Stimulated activated CD4-positive, alpha-beta T cell treated with anti-CD3 and anti-CD28 coated beads, Interleukin-12 subunit alpha, Interleukin-12 subunit beta, amount 100 ng/mL, for 24 hours (primary cell): ENCODE measurements around the gene SIRT3.
"Not testable (repeated sequence)": the region's sequence is repeated elsewhere in the genome, so short reads cannot be mapped to it uniquely, and the experiment has no call there.

Experiments
- DNase-seq, 2 experiments: peaks; one replicate each; pipeline ENCODE4 v3.0.0-alpha.2; 2020; ENCODE audit warnings: low read depth in 2 of 2

The SIRT3 gene

DNA sequence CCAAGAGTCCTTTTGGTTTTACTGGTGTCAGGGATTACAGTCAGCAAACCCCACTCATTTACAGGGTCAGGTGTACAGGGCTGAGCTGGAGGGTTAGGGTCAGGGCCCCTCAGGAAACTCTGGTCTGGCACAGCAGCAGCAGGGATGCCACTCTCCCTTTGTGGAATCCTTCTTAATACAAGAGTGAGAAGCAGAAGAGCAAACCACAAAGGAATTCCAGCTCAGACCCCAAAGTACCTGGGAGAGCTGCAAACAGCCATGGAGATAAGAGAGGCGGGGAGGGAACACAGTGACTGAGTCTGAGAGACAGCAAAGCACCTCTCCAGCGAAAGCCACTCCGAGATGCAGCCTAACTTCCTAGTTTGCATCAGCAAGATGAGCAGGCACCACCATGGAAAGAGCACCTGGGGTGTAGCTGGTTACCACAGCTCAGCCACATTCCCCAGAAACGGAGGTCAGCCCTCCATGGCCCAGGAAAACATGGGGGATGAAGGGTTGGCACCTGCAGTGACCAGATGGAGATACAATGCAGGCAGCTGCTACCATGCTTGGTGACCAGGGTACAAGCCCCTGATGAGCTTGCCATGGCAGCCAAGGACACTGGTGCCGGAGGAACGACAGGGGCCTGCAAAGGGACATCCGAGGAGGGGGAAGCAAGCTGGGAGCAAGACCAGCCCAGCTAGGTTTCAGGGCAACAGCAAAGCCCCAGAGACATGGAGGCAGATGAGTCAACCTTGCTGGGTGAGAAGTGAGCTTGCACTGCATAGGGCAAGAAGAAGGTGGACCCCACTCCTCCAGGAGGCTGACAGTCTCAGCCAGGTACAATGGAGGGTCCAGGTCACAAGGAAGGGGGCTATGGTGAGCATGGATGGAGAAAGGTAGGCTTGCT is 32.8 kb downstream of the SIRT3 start:
- DNase-seq: no peak

GRCh38 chr11:202490-202889 is 33.7 kb downstream of the SIRT3 start:
- DNase-seq: no peak

GRCh38 chr11:201966-202365 is 34.2 kb downstream of the SIRT3 start:
- DNase-seq: no peak

DNA sequence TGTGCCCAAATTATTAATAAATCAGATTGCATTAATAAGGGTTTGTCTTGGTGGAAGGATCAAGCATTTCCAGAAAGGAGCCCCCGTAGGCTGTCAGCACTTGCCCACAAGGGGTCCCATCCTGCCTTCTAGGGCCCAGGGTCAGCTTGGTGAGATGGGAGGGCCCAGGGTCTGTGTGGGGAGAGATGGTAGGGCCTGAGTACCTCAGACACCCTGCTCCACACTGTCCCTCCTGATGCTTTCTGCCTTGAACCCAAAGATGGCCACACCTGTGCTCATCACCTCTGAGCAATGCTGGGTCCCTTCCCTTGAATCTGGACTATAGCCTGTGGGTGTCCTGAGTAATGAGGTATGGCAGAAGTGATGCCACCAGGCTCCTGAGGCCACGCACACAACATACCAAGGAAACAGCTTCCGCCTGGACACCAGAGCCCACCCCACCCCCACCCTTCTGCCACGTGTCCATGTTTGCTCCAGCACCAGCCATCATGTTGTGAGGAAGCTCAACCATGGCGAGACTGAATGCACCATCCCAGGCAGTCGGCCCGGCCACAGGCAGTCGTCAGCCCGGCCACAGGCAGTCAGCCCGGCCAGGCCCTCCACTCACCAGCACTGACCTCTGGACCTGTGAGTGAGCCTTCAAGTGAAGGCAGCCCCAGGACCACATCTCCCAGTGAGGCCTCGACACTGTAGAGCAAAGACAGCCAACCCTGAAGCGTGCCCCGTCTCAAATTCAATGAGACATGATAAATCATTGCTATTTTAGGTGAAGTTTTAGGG is 35.7 kb downstream of the SIRT3 start:
- no peak for DNase-seq

DNA sequence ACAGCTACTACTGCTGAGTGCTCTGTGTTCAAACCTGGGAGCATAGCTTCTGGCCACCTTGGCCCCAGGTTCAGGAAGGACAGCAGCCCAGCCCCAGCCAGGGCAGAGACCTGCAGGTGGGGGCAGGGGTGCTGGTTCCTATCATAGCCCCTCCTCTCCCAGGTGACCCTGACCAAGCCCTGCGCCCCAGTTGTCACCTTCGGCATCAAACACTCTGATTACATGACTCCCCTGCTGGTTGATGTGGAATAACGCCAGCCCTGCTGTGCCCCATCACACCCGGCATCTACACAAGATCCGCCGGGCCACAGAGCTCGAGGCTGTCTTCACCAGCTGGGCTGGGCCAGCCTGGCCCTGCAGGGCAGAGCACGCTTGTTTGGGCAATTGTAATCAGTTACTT is 36.4 kb downstream of the SIRT3 start:
- no peak for DNase-seq

DNA sequence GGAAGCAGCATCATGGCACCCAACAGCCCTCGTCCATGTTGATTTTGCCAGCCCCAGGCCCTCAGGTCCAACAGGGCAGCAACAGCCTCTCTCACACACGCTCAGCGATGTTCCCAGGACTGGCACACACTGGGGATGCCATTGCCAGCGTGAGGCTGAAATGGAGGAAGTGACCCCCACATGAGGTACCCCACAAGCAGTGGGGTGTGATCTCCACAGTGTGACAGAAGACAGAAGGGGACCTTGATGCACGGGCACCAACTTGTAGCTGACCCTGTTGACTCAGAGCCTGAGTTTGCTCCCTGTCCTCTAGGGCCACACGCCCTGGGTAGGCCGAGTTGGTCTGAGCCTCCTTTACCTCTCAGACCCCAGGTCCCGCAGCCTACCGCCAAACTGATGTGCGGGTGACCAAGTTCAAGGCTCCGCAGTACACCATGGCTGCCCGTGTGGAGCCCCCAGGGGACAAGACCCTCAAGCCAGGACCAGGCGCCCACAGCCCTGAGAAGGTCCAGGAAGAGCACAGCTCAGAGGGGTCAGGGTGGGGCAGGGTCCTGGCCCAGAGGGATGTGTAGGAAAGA is 37.0 kb downstream of the SIRT3 start:
- no peak for DNase-seq

- no peak for DNase-seq
These were observed 37.8 kb downstream of the SIRT3 start for GRCh38 chr11:198236-198806.

- DNase-seq: no peak
These were observed 38.4 kb downstream of the SIRT3 start for GRCh38 chr11:197741-198235.

- no peak for DNase-seq
These were observed 39.1 kb downstream of the SIRT3 start for GRCh38 chr11:196786-197731.

DNA sequence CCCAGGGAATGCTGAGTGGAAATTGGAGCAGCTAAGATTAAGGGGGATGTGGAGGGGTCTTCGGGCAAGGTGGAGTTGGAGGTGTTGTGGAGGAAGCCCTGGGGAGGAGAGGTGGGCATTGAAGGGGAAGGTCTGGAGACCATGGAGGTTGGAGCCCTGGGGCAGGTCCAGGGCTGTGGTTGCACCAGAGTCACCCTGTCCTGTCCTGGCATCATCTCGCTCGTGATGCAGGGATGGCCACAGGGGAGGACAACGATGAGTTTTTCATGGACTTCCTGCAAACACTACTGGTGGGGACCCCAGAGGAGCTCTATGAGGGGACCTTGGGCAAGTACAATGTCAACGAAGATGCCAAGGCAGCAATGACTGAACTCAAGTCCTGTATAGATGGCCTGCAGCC is 42.7 kb downstream of the SIRT3 start:
- not testable (repeated sequence) for DNase-seq

DNA sequence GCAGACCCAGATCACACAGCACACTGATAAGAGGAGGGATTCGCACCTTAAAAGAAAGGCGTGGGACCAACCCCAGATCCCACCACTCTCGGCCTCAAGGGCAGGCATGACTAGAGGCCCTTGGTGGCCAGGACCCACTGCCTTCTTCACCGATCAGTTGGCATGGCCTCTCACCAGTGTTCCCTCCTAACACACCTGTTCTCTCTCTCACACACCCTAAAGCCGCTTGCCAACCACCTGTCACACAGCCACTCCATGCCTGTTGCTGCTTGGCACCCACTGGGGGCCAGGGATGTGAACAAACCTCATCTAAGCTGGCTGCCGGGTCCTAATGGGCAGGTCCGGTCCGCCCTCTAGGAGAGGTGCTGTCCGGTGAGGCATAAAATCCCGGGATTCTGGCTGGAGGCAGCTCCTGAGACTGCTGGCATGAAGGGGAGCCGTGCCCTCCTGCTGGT is 43.4 kb downstream of the SIRT3 start, which contains the start of gene SCGB1C1:
Gene SCGB1C1, plus strand, starts transcription at position 405 of the 455 bp plus-strand sequence. Its CDS starts 22 bp downstream, at position 427.
- not testable (repeated sequence) for DNase-seq

- not testable (repeated sequence) for DNase-seq
These were observed 44.4 kb downstream of the SIRT3 start for GRCh38 chr11:191490-192478.

GRCh38 chr11:190546-190945 is 45.6 kb downstream of the SIRT3 start:
- not testable (repeated sequence) for DNase-seq

DNA sequence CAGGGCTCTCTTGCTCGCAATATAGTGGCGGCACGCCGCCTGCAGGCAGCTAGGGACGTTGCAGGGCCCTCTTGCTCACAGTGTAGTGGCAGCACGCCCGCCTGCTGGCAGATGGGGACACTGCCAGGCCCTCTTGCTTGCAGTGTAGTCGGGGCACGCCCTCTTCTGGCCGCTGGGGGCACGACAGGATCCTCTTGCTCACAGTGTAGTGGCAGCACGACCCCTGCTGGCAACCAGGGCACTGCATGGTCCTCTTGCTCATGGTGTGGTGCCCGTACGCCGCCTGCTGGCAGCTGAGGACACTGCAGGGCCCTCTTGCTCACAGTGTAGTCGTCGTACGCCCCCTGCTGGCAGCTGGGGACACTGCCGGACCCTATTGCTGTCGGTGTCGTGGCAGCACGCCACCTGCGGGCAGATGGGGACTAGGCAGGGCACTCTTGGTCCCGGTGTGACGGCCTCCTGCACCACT is 46.3 kb downstream of the SIRT3 start:
- DNase-seq: not testable (repeated sequence)

- DNase-seq: not testable (repeated sequence)
These were observed 46.9 kb downstream of the SIRT3 start for GRCh38 chr11:189200-189783.

- not testable (repeated sequence) for DNase-seq
These were observed 55.9 kb downstream of the SIRT3 start for GRCh38 chr11:180242-180641.
